Testis (tissue), 3 donors: ENCODE data around the gene MPC1L. TPM values are rescaled to one million over a fixed set of nuclear protein-coding genes. Genes with fewer than 3 reads are reported as not detected.
"Not testable (repeated sequence)": the region's sequence is repeated elsewhere in the genome, so short reads cannot be mapped to it uniquely, and the experiment has no call there.

Experiments used
- DNase-seq: peaks from one replicate; pipeline ENCODE4 v3.0.0-alpha.2; 2019
- H3K27ac ChIP-seq, 2 donors: fragments of 200-600 bp; sonication (generic); one replicate each; pipeline ENCODE4 v1.5.1; 2019
- H3K27me3 ChIP-seq: fragments of 200-600 bp; sonication (generic); one replicate; pipeline ENCODE4 v1.5.1; 2019
- H3K36me3 ChIP-seq: fragments of 200-600 bp; sonication (generic); one replicate; pipeline ENCODE4 v1.5.1; 2017; ENCODE audit warnings: low read depth; ENCODE audit errors: missing control alignments
- H3K4me1 ChIP-seq: fragments of 200-600 bp; sonication (generic); one replicate; pipeline ENCODE4 v1.5.1; 2019
- H3K4me3 ChIP-seq, 2 donors: fragments of 200-600 bp; sonication (generic); one replicate each; pipeline ENCODE4 v1.5.1; 2017 to 2019
- H3K9me3 ChIP-seq: fragments of 200-600 bp; sonication (generic); one replicate; pipeline ENCODE4 v1.5.1; 2017
- POLR2A ChIP-seq: fragments of 450-650 bp; IDR thresholded peaks from one replicate; pipeline ENCODE4 v1.6.1; 2017; ENCODE audit warnings: antibody characterized with exemption, mild to moderate bottlenecking, moderate library complexity
- WGBS, 2 donors: methylation state at CpG; one replicate each; pipeline ENCODE4 v1.1.5; 2018; 5-methylcytosine and 5-hydroxymethylcytosine counted together
- intact Hi-C: fragments of 100-400 bp; cut with DNase I; formaldehyde crosslinking; loops from one replicate; pipeline ENCODE4 v1.15.1; 2023; ENCODE audit warnings: low total_unique reads
- polyA plus RNA-seq: library from polyadenylated mRNA; stranded (reverse); fragments of 350-450 nt; fragmentation: Illumina TruSeq; extraction: RNeasy Lipid Tissue Mini Kit (QIAGEN cat#74804); gene quantifications from one replicate; pipeline ENCODE4 v1.2.3, GENCODE V29; 2014; ENCODE audit warnings: low read depth, low replicate concordance; ENCODE audit not compliant: insufficient read depth
- total RNA-seq, 2 donors: library from RNA; depleted of rRNA; stranded (reverse); fragments of >200 nt; gene quantifications; one replicate each; pipeline ENCODE4 v1.2.3, GENCODE V29; 2016
- TF ChIP-seq, protein P1 (sequence below), 3 experiments: fragments of 450-650 bp in 2 of 3; fragments of 200-600 bp in 1 of 3; sonication (generic) in 1 of 3; IDR thresholded peaks; one replicate each; pipeline ENCODE4 v1.5.1; 2016 to 2019; ENCODE audit warnings: antibody characterized with exemption in 3 of 3, mild to moderate bottlenecking in 2 of 3, moderate library complexity in 1 of 3

MPC1L gene
- total and polyA plus RNA-seq, 3 donors from 2014 or later, result 8.5 to 17.3 (median 11.4) TPM

DNA sequence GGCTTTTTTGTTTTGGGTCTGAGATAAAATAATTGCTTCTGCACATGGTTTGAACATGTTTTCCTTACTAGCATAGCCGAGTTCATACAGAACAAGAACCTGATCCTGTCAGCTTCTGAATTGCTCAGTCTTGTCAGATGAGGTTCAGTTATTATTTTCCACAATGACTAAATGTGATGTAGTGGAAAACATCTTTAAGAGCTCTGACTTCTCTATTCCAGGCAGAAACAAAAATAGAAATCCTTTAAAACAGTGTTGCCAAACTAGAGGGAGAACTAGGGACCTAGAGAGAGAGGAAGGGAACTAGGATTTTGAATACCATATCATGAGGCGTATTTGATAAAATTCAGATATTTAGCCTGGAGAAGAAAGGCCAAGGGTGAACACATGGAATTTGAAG, 40.4 kb upstream of the MPC1L start:
- intact Hi-C loops, result no loop called here
- H3K9me3 ChIP-seq, result no peaks in the 10 kb centered on the region
- H3K36me3 ChIP-seq, result no peaks in the 10 kb centered on the region
- no peak for TF ChIP-seq POLR2A
- TF ChIP-seq, protein P1, sequence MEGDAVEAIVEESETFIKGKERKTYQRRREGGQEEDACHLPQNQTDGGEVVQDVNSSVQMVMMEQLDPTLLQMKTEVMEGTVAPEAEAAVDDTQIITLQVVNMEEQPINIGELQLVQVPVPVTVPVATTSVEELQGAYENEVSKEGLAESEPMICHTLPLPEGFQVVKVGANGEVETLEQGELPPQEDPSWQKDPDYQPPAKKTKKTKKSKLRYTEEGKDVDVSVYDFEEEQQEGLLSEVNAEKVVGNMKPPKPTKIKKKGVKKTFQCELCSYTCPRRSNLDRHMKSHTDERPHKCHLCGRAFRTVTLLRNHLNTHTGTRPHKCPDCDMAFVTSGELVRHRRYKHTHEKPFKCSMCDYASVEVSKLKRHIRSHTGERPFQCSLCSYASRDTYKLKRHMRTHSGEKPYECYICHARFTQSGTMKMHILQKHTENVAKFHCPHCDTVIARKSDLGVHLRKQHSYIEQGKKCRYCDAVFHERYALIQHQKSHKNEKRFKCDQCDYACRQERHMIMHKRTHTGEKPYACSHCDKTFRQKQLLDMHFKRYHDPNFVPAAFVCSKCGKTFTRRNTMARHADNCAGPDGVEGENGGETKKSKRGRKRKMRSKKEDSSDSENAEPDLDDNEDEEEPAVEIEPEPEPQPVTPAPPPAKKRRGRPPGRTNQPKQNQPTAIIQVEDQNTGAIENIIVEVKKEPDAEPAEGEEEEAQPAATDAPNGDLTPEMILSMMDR (IDR thresholded peaks at IDR 0.05), result no peak
- H3K4me1 ChIP-seq, result peaks cover 10% of the 10 kb centered on the region
- WGBS, 2 donors, result 65 to 70% methylated on average over 2 of the region's 2 CpGs
- H3K27me3 ChIP-seq, result no peaks in the 10 kb centered on the region
- no peak for DNase-seq
- H3K27ac ChIP-seq, result no peak overlapping the region
- no peak overlapping the region for H3K4me3 ChIP-seq

DNA sequence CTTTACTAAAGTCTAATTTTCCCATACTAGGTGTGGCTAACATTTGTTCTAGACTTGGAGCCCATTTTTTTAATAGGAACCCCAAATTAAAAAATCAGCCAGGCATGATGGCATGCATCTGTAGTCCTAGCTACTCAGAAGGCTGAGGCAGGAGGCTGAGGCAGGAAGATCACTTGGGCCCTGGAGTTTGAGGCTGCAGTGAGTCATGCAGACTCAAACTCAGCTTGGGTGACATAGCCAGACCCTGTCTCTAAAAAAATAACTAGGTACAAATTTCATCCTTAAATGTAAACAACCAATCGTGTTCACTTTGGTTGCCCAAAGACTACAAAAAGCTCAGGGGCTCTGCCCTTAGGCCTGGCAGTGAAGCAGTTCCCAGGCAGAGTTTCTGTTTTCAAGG, 35.6 kb upstream of the MPC1L start:
- H3K4me3 ChIP-seq, intact Hi-C loops, H3K9me3 ChIP-seq, H3K4me1 ChIP-seq, H3K27ac ChIP-seq, DNase-seq, H3K27me3 ChIP-seq, H3K36me3 ChIP-seq: not testable (repeated sequence)
- WGBS, 2 donors, result 65 to 67% methylated on average over 1 of the region's 1 CpG

DNA sequence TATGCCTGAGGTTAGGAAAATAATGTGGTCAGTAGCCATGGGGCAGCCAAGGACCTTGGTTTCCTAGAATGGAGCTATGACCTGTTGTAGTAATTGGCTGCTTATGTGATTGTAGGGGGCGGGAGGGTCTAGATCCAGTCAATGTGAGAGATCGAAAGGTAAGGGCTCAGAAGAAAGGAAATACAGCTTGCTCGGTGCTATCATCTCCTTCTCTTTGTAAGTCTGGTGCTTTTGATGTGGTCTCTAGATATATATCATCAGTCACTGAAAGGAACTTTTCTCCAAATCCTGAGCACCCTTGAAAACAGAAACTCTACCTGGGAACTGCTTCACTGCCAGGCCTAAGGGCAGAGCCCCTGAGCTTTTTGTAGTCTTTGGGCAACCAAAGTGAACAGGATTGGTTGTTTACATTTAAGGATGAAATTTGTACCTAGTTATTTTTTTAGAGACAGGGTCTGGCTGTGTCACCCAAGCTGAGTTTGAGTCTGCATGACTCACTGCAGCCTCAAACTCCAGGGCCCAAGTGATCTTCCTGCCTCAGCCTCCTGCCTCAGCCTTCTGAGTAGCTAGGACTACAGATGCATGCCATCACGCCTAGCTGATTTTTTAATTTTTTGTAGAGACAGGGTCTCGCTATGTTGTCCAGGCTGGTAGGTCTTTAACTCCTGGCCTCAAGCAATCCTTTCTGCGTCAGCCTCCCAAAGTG, 33.5 kb upstream of the MPC1L start:
- H3K36me3 ChIP-seq, H3K4me1 ChIP-seq, H3K27me3 ChIP-seq, DNase-seq, H3K27ac ChIP-seq, H3K4me3 ChIP-seq, intact Hi-C loops, H3K9me3 ChIP-seq: not testable (repeated sequence)
- 85 to 97% methylated on average over 2 to 6 of the region's 6 CpGs for WGBS, 2 donors

DNA sequence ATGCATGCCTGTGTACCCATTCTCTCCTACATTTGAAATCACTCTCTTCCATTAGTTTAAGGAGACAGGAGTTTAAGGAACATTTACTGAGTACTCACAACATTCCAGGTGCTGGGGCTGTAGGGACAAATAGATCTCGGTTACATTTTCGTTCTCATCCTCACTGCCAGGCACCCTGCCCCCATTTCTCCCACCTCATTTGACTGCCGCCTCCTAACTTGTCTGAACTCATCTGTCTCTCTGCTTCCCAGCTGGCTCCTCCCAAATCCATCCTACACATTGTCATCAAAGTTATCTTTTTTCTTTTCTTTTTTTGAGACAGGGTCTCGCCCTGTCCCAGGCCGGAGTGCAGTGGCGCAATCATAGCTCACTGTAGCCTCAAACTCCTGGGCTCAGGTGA, 19.8 kb upstream of the MPC1L start:
- WGBS, 2 donors, result 95 to 100% methylated on average over 6 of the region's 6 CpGs
- DNase-seq, result no peak

DNA sequence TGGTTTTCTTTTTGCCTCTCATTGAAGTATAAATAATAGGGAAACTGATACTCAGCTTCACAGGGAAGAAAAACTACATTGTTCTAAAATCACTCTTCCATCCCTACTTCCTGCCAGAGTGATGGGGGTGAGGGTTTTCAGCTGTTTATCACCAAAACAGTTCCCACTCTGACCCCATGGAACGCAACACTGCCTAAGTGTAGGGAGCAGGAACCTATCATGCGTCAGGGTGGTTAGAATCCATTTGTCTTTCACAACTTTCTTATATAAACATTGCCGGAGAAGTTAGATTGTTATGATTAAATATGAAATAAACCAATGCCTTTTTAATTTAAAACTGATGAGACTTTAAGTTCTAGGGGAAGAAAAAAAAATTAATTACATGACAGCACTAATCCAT, 15.8 kb upstream of the MPC1L start:
- no peaks in the 10 kb centered on the region for H3K36me3 ChIP-seq
- DNase-seq, result no peak
- intact Hi-C loops, result no loop called here

More for the DNA sequence above, 19.8 kb upstream of the MPC1L start:
- no peaks in the 10 kb centered on the region for H3K36me3 ChIP-seq
- H3K27me3 ChIP-seq, result no peaks in the 10 kb centered on the region
- H3K4me1 ChIP-seq, result no peaks in the 10 kb centered on the region
- H3K4me3 ChIP-seq, result no peak overlapping the region
- no peak for TF ChIP-seq POLR2A
- TF ChIP-seq, protein P1 (IDR thresholded peaks at IDR 0.05), result no peak
- intact Hi-C loops, result no loop called here
- H3K9me3 ChIP-seq, result no peaks in the 10 kb centered on the region
- no peak overlapping the region for H3K27ac ChIP-seq

More for the DNA sequence above, 15.8 kb upstream of the MPC1L start:
- Histone ChIP-seq H3K27ac (no peak overlapping the region), H3K9me3 (no peaks in the 10 kb centered on the region), H3K4me3 (no peak overlapping the region), H3K4me1 (no peaks in the 10 kb centered on the region), H3K27me3 (no peaks in the 10 kb centered on the region)
- WGBS, 2 donors, result 87 to 92% methylated on average over 3 of the region's 3 CpGs
- TF ChIP-seq, protein P1 (IDR thresholded peaks at IDR 0.05), result no peak
